Lower leg skin (tissue), 3 donors: ENCODE results near the gene MAP3K3.

Experiments
- POLR2A ChIP-seq, 2 donors: fragments of 450-650 bp; IDR thresholded peaks; one replicate each; pipeline ENCODE4 v1.6.1; 2016 to 2017; ENCODE audit warnings: antibody characterized with exemption in 2 of 2, mild to moderate bottlenecking in 1 of 2, moderate library complexity in 1 of 2
- TF ChIP-seq, protein P1 (sequence below), 3 donors: fragments of 450-650 bp; IDR thresholded peaks; one replicate each; pipeline ENCODE4 v1.5.1; 2016; ENCODE audit warnings: antibody characterized with exemption in 3 of 3, mild to moderate bottlenecking in 3 of 3, moderate library complexity in 2 of 3

DNA sequence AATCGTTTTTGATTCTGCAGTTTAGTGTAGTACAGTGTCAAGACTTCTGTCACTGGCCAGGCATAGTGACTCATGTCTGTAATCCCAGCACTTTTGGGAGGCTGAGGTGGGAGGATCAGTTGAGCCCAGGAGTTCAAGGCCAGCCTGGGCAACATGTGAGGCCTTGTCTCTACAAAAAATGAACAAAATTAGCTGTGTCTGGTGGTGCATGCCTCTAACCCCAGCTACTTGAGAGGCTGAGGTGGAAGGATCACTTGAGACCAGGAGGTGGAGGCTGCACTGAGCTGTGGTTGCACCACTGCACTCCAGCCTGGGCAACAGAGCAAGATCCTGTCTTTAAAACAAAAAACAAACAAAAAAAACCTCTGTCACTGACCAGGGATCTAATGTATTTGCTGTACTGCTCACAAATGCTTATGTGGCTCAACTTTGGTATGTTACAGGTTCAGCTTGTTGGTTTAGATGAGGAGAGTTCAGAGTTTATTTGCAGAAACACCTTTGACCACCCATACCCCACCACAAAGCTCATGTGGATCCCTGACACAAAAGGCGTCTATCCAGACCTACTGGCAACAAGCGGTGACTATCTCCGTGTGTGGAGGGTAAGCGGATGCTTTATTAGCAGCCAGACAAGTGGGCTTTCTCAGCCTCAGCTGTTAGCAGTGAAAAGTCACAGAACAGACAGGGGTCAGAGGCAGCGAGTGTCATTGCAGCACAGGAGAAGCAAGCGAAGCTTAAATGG is 44.0 kb upstream of the MAP3K3 start:
- TF ChIP-seq, protein P1, sequence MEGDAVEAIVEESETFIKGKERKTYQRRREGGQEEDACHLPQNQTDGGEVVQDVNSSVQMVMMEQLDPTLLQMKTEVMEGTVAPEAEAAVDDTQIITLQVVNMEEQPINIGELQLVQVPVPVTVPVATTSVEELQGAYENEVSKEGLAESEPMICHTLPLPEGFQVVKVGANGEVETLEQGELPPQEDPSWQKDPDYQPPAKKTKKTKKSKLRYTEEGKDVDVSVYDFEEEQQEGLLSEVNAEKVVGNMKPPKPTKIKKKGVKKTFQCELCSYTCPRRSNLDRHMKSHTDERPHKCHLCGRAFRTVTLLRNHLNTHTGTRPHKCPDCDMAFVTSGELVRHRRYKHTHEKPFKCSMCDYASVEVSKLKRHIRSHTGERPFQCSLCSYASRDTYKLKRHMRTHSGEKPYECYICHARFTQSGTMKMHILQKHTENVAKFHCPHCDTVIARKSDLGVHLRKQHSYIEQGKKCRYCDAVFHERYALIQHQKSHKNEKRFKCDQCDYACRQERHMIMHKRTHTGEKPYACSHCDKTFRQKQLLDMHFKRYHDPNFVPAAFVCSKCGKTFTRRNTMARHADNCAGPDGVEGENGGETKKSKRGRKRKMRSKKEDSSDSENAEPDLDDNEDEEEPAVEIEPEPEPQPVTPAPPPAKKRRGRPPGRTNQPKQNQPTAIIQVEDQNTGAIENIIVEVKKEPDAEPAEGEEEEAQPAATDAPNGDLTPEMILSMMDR (IDR thresholded peaks at IDR 0.05) = no peak
- no peak for TF ChIP-seq POLR2A (IDR thresholded peaks at IDR 0.05)
